Measurements from ENCODE around the gene STXBP5L. TPM values are rescaled to one million over a fixed set of nuclear protein-coding genes. Genes with fewer than 3 reads are reported as not detected.
"Not testable (repeated sequence)": the region's sequence is repeated elsewhere in the genome, so short reads cannot be mapped to it uniquely, and the experiment has no call there.

Gene STXBP5L
- total RNA-seq, 4 donors from 2014 or later: 0.30 to 0.44 TPM; not detected in 2

- H3K4me3 ChIP-seq: no peak overlapping the region
- 87 to 88% methylated on average over 7 of the region's 7 CpGs for WGBS, 2 donors
These were observed 165.0 kb downstream of the STXBP5L start for GRCh38 chr3:121073011-121073410.

GRCh38 chr3:121075191-121075590 is 167.2 kb downstream of the STXBP5L start:
- Histone ChIP-seq H3K4me1 (no peaks in the 10 kb centered on the region), H3K27me3 (no peaks in the 10 kb centered on the region), H3K27ac (no peak overlapping the region), H3K9me3 (peaks cover 0 to 8% (median 0%) of the 10 kb centered on the region in 4 donors), H3K4me3 (no peak overlapping the region), H3K36me3 (no peaks in the 10 kb centered on the region)
- no peak for DNase-seq (ENCODE audit: low spot score in 2 of 2)
- WGBS, 2 donors: 82 to 92% methylated on average over 3 of the region's 3 CpGs
- TF ChIP-seq EP300 (IDR thresholded peaks at IDR 0.05) (no peak), POLR2A (IDR thresholded peaks at IDR 0.05) (no peak)
- TF ChIP-seq, protein P1, sequence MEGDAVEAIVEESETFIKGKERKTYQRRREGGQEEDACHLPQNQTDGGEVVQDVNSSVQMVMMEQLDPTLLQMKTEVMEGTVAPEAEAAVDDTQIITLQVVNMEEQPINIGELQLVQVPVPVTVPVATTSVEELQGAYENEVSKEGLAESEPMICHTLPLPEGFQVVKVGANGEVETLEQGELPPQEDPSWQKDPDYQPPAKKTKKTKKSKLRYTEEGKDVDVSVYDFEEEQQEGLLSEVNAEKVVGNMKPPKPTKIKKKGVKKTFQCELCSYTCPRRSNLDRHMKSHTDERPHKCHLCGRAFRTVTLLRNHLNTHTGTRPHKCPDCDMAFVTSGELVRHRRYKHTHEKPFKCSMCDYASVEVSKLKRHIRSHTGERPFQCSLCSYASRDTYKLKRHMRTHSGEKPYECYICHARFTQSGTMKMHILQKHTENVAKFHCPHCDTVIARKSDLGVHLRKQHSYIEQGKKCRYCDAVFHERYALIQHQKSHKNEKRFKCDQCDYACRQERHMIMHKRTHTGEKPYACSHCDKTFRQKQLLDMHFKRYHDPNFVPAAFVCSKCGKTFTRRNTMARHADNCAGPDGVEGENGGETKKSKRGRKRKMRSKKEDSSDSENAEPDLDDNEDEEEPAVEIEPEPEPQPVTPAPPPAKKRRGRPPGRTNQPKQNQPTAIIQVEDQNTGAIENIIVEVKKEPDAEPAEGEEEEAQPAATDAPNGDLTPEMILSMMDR (IDR thresholded peaks at IDR 0.05): no peak

More at GRCh38 chr3:121073011-121073410, 165.0 kb downstream of the STXBP5L start:
- no peak overlapping the region for H3K27ac ChIP-seq
- TF ChIP-seq EP300 (IDR thresholded peaks at IDR 0.05) (no peak), POLR2A (IDR thresholded peaks at IDR 0.05) (no peak)
- TF ChIP-seq, protein P1 (IDR thresholded peaks at IDR 0.05): no peak
- no peak for DNase-seq (ENCODE audit: low spot score in 2 of 2)
- no peaks in the 10 kb centered on the region for H3K9me3 ChIP-seq
- no peaks in the 10 kb centered on the region for H3K36me3 ChIP-seq
- no peaks in the 10 kb centered on the region for H3K4me1 ChIP-seq
- H3K27me3 ChIP-seq: no peaks in the 10 kb centered on the region

- not testable (repeated sequence) for H3K27ac ChIP-seq; H3K36me3 ChIP-seq; H3K27me3 ChIP-seq; DNase-seq (ENCODE audit: low spot score in 2 of 2); H3K4me1 ChIP-seq; H3K4me3 ChIP-seq
- 84 to 92% methylated on average over 13 to 16 of the region's 22 CpGs for WGBS, 2 donors
- peaks cover 0 to 20% (median 2%) of the 10 kb centered on the region in 4 donors for H3K9me3 ChIP-seq
These were observed 170.5 kb downstream of the STXBP5L start for GRCh38 chr3:121078378-121079101.

DNA sequence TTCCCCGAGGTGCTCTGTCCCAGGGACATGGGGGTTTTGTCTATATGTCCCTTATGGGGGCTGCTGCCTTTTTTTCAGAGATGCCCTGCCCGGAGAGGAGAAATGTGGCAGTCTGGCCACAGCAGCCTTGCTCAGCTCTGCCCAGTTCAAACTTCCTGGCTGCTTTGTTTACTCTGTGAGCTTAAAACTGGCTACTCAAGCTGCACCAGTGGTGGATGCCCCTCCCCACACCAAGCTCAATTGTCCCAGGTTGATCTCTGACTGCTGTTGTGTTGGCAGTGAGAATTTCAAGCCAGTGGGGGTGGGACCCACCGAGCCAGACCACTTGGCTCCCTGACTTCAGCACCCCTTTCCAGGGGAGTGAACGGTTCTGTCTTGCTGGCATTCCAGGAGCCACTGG is 188.9 kb downstream of the STXBP5L start:
- TF ChIP-seq POLR2A (IDR thresholded peaks at IDR 0.05) (no peak), EP300 (IDR thresholded peaks at IDR 0.05) (no peak)
- TF ChIP-seq, protein P1 (IDR thresholded peaks at IDR 0.05): no peak
- no peak for DNase-seq (ENCODE audit: low spot score in 2 of 2)
- WGBS, 2 donors: 42 to 56% methylated on average over 4 of the region's 4 CpGs

GRCh38 chr3:121111086-121111485 is 203.1 kb downstream of the STXBP5L start:
- H3K4me1 ChIP-seq; H3K36me3 ChIP-seq; H3K4me3 ChIP-seq; H3K27ac ChIP-seq; H3K27me3 ChIP-seq; H3K9me3 ChIP-seq; DNase-seq (ENCODE audit: low spot score in 2 of 2): not testable (repeated sequence)
- WGBS, 2 donors: 52 to 56% methylated on average over 2 of the region's 2 CpGs

More for the DNA sequence above, 188.9 kb downstream of the STXBP5L start:
- H3K27me3 ChIP-seq: no peaks in the 10 kb centered on the region
- no peaks in the 10 kb centered on the region for H3K36me3 ChIP-seq
- H3K4me3 ChIP-seq: no peak overlapping the region
- H3K9me3 ChIP-seq: peaks cover 0 to 9% (median 0%) of the 10 kb centered on the region in 4 donors
- H3K4me1 ChIP-seq: no peaks in the 10 kb centered on the region
- no peak overlapping the region for H3K27ac ChIP-seq

GRCh38 chr3:121111914-121112612 is 204.1 kb downstream of the STXBP5L start:
- H3K4me1 ChIP-seq: no peaks in the 10 kb centered on the region
- H3K9me3 ChIP-seq: no peaks in the 10 kb centered on the region
- TF ChIP-seq EP300 (IDR thresholded peaks at IDR 0.05): no peak
- TF ChIP-seq POLR2A (IDR thresholded peaks at IDR 0.05): no peak
- TF ChIP-seq, protein P1 (IDR thresholded peaks at IDR 0.05): no peak
- no peaks in the 10 kb centered on the region for H3K27me3 ChIP-seq
- DNase-seq (ENCODE audit: low spot score in 2 of 2): no peak
- WGBS, 2 donors: 79 to 86% methylated on average over 13 to 14 of the region's 15 CpGs
- no peaks in the 10 kb centered on the region for H3K36me3 ChIP-seq
- H3K4me3 ChIP-seq: no peak overlapping the region
- H3K27ac ChIP-seq: no peak overlapping the region
